Measurements from ENCODE around the gene RNF214. TPM values are rescaled to one million over a fixed set of nuclear protein-coding genes. Genes with fewer than 3 reads are reported as not detected.
"Not testable (repeated sequence)": the region's sequence is repeated elsewhere in the genome, so short reads cannot be mapped to it uniquely, and the experiment has no call there.

The RNF214 gene
- total RNA-seq, 1 experiment from 2014 or later = 7.9 TPM

- no peak for DNase-seq (ENCODE audit: low read depth)
Measured at GRCh38 chr11:117197516-117198456, 34.7 kb upstream of the RNF214 start.

DNA sequence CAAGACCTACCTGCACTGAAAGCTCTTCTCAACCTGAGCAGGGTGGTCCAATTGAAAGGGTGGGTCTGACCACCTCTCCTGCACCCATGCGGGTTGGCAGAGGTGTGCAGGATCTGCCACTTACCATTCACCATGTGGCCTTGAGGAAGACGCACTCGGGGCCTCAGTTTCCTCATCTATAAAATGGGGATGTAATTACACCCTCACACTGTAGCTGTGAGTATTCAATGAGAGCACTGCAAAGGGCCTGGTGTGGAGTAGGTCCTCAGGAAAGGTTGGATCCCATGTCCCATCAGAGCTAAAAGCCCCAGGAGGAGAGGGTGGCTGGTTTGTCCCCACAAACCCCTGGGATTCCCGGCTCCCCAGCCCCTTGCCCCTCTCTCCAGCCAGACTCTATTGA, 33.9 kb upstream of the RNF214 start:
- no peak for DNase-seq (ENCODE audit: low read depth)

DNA sequence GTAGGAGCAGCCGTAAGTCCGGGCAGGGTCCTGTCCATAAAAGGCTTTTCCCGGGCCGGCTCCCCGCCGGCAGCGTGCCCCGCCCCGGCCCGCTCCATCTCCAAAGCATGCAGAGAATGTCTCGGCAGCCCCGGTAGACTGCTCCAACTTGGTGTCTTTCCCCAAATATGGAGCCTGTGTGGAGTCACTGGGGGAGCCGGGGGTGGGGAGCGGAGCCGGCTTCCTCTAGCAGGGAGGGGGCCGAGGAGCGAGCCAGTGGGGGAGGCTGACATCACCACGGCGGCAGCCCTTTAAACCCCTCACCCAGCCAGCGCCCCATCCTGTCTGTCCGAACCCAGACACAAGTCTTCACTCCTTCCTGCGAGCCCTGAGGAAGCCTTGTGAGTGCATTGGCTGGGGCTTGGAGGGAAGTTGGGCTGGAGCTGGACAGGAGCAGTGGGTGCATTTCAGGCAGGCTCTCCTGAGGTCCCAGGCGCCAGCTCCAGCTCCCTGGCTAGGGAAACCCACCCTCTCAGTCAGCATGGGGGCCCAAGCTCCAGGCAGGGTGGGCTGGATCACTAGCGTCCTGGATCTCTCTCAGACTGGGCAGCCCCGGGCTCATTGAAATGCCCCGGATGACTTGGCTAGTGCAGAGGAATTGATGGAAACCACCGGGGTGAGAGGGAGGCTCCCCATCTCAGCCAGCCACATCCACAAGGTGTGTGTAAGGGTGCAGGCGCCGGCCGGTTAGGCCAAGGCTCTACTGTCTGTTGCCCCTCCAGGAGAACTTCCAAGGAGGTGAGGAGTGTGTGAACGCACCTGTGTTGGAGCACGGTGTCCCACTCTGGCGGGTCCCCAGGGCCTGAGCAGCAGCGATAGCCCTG, 33.2 kb upstream of the RNF214 start, which contains the start of gene TAGLN:
Gene TAGLN, plus strand, starts transcription at position 318 of the 863 bp plus-strand sequence. CDS start 3,644 bp downstream, outside the sequence.
- peak; percentile 92 for DNase-seq (ENCODE audit: low read depth)

DNA sequence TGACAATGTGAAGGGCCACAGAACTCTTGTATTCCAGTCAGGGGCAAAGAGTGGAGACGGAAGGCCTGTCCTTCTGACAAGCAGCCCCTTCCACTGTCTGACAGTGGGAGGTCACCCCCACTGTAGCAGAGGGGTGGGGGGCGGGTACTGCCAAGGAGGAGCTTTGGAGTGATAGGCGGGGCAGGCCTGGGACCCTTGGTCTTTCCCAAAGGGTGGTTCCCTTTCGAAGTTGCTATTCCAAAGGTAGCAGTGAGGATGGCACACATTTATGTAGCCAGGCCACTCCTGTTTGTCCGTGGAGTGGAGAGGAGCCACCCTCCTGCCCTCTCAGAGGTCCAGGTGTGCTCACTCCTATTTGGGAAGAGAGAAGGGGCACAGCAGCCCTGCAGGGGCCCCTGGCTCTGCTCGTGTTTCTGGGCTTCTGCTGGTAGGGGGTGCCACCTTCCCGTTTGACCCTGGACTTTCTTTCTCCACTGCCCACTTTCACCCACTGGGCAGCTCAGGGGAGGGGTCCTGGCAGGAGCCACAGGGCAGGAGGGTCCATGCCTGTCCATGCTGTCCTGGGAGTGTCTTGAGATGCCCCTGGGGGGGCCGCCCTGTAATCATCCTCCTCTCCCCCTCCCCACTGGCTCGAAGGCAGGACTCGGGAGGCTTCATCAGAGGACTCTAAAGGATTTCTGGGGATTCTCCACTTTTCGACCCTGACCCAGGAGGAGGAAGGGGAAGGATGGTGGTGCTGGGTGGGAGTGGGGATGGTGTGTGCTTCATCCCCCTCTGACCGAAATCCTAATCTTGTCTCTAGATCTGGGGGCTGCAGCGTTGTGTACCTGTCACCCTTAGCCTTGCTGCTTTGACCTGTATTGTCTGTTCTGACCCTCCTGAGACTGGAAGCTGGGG, 32.3 kb upstream of the RNF214 start:
- no peak for DNase-seq (ENCODE audit: low read depth)

DNA sequence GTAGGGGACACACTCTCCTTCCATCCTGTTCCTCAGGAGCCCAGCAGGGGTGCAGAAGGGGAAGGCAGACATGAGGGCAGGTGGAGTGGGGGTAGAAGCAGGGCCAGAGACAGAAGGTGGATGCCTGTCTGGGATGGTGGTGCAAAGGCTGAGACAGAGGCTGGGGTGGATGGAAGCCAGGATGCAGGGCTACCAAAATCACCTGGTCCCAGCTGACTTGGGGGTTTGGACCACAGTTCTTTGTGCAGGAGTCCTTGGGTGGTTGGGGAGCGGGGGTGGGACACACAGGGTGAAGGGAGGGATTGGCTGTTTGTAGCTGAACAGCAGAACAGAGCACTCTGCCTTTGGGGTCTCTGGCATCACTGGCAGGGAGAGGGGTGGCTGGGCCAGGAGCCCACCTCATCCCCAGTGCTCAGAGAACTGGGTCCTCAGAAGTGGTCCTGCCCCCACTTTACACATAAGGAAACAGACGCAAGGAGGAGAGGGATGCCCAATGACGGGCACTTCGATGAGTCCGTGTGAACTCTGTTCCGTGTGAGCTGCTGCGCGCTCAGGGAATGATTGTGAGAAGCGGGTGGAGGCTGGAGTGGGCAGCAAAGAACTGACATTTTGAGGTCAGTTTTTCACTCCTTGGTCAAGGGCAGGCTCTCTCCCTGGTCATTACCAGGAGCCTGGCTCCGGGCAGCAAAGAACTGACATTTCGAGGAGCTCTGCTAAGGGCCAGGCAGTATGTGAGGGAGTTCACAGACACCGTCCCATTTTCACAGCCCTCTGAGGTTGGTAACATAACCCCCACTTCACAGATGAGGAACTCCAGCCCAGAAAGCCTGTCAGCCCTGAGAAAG, 31.4 kb upstream of the RNF214 start:
- DNase-seq (ENCODE audit: low read depth) = no peak

DNA sequence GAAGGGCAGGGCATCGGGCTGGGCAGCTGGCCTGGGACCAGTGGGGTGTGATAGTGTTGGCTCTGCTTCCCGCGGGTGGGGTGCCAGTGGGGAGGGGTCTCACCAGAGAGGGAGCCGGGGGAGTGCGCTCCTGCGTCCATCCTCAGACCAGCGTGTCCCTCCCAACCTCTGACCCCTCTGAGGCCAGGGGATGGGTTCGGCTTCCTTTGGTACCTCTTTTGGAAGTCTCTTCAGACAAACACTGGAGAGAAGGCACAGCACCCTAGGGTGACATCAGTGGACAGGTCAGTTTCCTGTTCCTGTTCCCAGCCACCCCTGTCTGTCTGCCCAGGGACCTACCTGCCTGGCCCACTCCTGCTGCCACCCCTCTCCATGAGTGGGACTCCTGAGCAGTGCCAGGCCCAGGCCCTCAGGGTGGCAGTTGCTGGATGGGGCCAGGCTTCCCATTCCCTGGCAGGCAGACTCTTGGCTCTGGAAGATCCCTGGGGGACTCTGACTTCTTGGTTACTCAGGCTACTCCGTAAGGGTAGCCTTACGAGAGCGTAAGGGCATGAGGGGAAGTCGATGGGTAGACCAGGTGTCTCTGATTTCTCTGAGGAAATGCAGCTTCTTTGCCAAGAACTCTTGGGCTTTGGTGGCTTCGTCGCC, 30.7 kb upstream of the RNF214 start:
- no peak for DNase-seq (ENCODE audit: low read depth)

- DNase-seq (ENCODE audit: low read depth) = no peak
Measured at GRCh38 chr11:117202386-117203068, 29.9 kb upstream of the RNF214 start.

- no peak for DNase-seq (ENCODE audit: low read depth)
Measured at GRCh38 chr11:117203069-117203407, 29.4 kb upstream of the RNF214 start.

GRCh38 chr11:117204283-117205080, 28.0 kb upstream of the RNF214 start:
- no peak for DNase-seq (ENCODE audit: low read depth)

- no peak for DNase-seq (ENCODE audit: low read depth)
Measured at GRCh38 chr11:117205211-117205818, 27.2 kb upstream of the RNF214 start.

DNA sequence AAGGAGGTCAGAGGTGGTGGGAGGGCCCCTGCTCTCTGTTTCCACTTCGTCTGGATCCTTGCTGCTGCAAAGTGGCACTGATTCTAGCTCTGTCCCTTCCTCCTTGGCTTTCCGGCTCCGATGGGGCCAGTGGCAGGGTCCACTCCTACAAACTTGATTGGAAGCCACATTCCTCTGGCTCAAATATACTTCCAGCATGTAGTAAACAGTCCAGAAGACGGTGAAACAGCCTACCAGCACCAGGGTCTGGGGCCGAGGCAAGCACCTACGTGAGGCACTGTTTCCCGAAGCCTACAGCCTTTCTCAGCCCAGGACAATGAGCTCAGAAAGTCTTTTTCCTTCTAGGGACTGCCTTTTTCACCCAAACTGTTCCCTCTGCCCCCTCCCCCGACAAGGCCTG, 26.4 kb upstream of the RNF214 start:
- not testable (repeated sequence) for DNase-seq (ENCODE audit: low read depth)

- DNase-seq (ENCODE audit: low read depth) = peak; percentile 57
Measured at GRCh38 chr11:117206859-117207258, 25.6 kb upstream of the RNF214 start.

DNA sequence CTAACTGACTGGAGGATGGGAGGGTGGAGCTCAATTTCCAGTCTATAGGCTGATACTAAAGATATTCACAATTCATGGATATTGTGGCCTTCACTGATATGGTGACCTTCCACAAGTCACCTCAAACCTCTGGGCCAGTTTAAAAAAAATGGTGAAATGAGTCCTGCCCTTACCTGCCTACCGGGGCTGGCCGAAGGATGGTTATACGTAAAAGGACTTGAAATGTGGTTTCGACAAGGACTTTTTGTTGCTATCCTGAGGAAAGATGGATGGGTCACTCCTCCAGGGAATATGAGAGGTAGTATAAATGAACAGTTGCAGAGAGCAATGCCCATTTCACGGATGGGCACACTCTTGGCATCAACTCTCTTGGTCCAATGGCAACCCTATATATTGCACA, 25.0 kb upstream of the RNF214 start:
- DNase-seq (ENCODE audit: low read depth) = not testable (repeated sequence)

DNA sequence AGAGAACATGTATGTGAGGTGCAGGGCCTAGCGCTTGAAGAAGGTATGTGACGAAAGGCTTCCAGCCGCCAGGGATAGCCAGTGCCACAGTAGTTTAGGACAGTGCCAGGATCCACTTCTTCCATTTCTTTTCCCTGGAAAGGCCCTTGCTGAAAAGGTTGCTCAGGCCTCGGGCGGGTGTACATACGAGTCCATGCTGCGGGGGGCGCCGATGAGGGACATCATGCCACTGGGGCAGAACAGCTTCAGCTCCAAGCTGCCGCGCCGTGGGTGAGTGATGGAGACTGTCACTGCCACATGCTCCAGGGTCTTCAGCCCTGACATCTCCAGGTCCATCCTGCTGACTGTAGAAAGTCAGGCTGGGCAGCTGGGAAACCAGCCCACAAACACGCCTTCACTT, 23.8 kb upstream of the RNF214 start:
- DNase-seq (ENCODE audit: low read depth) = not testable (repeated sequence)

DNA sequence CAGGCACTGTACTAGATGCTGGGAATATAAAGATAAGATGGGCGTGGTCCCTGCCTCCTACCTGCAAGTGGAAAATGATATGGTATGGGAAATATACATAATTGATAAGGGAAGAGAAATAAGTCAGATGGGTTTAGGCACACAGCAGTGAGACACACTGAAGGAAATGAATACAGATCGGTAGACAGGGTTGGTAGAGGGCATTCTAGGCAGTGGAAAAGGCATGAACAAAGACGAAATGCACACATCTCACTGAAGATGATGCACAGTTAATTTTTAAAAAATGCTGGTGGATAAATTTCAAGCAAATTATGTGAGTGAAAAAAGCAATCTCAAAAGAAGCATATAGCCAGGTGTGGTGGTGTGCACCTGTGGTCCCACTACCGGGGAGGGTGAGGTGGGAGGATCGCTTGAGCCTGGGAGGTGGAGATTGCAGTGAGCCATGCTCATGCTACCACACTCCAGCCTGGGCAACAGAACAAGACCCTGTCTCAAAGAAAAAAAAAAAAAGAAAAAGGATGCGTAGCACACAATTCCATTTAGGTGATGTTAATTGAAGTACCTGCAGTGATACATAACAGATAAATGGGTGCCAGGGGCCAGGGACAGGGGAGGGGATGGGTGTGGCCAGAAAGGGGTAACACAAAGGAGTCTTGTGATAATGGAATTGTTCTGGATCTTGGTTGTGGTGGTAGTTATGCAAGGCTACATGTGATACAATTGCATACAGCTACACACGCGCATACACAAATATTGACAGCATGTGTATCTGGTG, 22.9 kb upstream of the RNF214 start:
- not testable (repeated sequence) for DNase-seq (ENCODE audit: low read depth)

DNA sequence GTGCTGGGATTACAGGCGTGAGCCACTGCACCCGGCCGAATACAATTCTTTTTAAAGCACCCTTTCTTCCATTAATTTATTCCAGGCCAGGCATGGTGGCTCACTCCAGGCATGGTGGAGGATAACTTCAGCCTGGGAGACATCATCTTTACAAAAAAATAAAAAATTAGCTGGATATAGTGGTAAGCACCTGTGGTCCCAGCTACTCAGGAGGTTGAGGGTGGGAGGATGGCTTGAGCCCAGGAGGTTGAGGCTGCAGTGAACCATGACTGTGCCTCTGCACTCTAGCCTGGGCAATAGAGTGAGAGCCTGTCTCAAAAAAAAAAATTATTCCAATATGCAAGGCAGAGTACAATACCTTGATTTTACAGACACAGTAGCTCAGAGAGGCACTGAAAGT, 21.9 kb upstream of the RNF214 start:
- DNase-seq (ENCODE audit: low read depth) = no peak

DNA sequence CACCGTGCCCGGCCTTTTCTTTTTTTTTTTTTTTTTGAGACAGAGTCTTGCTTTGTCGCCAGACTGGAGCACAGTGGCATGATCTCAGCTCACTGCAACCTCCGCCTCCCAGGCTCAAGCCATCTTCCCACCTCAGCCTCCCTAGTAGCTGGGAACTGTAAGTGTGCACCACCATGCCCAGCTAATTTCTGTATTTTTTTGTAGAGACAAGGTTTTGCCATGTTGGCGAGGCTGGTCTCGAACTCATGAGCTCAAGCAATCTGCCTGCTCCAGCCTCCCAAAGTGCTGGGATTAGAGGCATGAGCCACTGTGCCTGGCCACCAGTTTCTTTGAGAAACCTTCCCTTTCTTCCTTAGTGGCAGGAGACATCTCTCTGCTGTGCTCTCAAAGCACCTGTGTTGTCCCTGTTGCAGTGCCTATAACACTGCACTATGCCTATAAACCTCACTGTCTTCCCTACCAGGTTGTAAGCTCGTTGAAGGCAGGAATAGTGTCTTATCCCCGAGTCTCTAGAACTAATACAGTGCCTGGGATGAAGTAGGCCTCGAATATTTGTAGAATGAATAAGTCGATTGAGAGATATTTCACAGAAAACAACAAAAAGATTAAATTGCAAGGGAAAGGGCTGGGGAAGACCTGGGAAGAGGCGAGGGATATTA, 19.6 kb upstream of the RNF214 start:
- DNase-seq (ENCODE audit: low read depth) = no peak
